DOHH2 (cell line): ENCODE data around the gene KIF21B.

Source experiments
- H3F3A ChIP-seq: fragments of 200-600 bp; sonication (generic), shearing (Covaris generic); 2 replicates; pipeline ENCODE4 v1.6.0; 2016; ENCODE audit warnings: antibody characterized with exemption, mild to moderate bottlenecking; ENCODE audit not compliant: control insufficient read depth, insufficient read depth
- H3K27ac ChIP-seq: fragments of 200-600 bp; sonication (generic); 2 replicates; pipeline ENCODE4 v1.5.1; 2014; ENCODE audit warnings: low read depth, mild to moderate bottlenecking, low read length, moderate library complexity
- H3K27me3 ChIP-seq: fragments of 200-600 bp; sonication (generic); 2 replicates; pipeline ENCODE4 v1.6.1; 2014; ENCODE audit warnings: mild to moderate bottlenecking, low read length, mixed read lengths; ENCODE audit not compliant: control insufficient read depth
- H3K36me3 ChIP-seq: fragments of 200-600 bp; sonication (generic); 2 replicates; pipeline ENCODE4 v1.6.1; 2014; ENCODE audit warnings: mild to moderate bottlenecking, low read length, moderate library complexity, mixed read lengths; ENCODE audit not compliant: control insufficient read depth
- H3K4me1 ChIP-seq: fragments of 200-600 bp; sonication (generic); 2 replicates; pipeline ENCODE4 v1.6.1; 2014; ENCODE audit warnings: mild to moderate bottlenecking, low read length, mixed read lengths; ENCODE audit not compliant: control insufficient read depth
- H3K4me2 ChIP-seq: fragments of 200-600 bp; sonication (generic); 2 replicates; pipeline ENCODE4 v1.6.0; 2014; ENCODE audit warnings: mild to moderate bottlenecking, low read length, moderate library complexity
- H3K4me3 ChIP-seq: fragments of 200-600 bp; sonication (generic); 2 replicates; pipeline ENCODE4 v1.5.1; 2014; ENCODE audit warnings: mild to moderate bottlenecking, low read length, mixed read lengths
- H3K79me2 ChIP-seq: fragments of 200-600 bp; sonication (generic); 2 replicates; pipeline ENCODE4 v1.6.1; 2014; ENCODE audit warnings: mild to moderate bottlenecking, low read length, mixed read lengths; ENCODE audit not compliant: control insufficient read depth
- H3K9me2 ChIP-seq: fragments of 200-600 bp; sonication (generic); replicated peaks from 2 replicates; pipeline ENCODE4 v1.6.1; 2014; ENCODE audit warnings: mild to moderate bottlenecking, low read length, mixed read lengths; ENCODE audit not compliant: control insufficient read depth
- H3K9me3 ChIP-seq: fragments of 200-600 bp; sonication (generic); 2 replicates; pipeline ENCODE4 v1.6.1; 2014; ENCODE audit warnings: antibody characterized with exemption, low read length, mixed read lengths; ENCODE audit not compliant: control insufficient read depth, insufficient read depth
- H4K20me1 ChIP-seq: fragments of 200-600 bp; sonication (generic); 2 replicates; pipeline ENCODE4 v1.6.0; 2014; ENCODE audit warnings: low read depth, mild to moderate bottlenecking, antibody characterized with exemption, low read length, moderate library complexity; ENCODE audit not compliant: control insufficient read depth, insufficient read depth
- EZH2phosphoT487 ChIP-seq: fragments of 200-600 bp; sonication (generic); IDR thresholded peaks from 2 replicates; pipeline ENCODE4 v1.6.1; 2017; ENCODE audit warnings: borderline replicate concordance, mild to moderate bottlenecking, antibody characterized with exemption, low read length, moderate library complexity, mixed read lengths
- TF ChIP-seq, protein P1 (sequence below): fragments of 200-600 bp; sonication (generic); IDR thresholded peaks from one replicate; pipeline ENCODE4 v1.5.1; 2014; ENCODE audit warnings: antibody characterized with exemption, mild to moderate bottlenecking, low read depth, low read length; ENCODE audit not compliant: poor library complexity, severe bottlenecking

Gene KIF21B

GRCh38 chr1:200960236-200960947 lies 63.1 kb downstream of the KIF21B start:
- no peaks in the 10 kb centered on the region for H3F3A ChIP-seq
- H3K9me3 ChIP-seq: no peaks in the 10 kb centered on the region
- peaks cover 15% of the 10 kb centered on the region for H3K4me1 ChIP-seq
- no peak overlapping the region for H3K27ac ChIP-seq
- no peaks in the 10 kb centered on the region for H4K20me1 ChIP-seq
- TF ChIP-seq, protein P1, sequence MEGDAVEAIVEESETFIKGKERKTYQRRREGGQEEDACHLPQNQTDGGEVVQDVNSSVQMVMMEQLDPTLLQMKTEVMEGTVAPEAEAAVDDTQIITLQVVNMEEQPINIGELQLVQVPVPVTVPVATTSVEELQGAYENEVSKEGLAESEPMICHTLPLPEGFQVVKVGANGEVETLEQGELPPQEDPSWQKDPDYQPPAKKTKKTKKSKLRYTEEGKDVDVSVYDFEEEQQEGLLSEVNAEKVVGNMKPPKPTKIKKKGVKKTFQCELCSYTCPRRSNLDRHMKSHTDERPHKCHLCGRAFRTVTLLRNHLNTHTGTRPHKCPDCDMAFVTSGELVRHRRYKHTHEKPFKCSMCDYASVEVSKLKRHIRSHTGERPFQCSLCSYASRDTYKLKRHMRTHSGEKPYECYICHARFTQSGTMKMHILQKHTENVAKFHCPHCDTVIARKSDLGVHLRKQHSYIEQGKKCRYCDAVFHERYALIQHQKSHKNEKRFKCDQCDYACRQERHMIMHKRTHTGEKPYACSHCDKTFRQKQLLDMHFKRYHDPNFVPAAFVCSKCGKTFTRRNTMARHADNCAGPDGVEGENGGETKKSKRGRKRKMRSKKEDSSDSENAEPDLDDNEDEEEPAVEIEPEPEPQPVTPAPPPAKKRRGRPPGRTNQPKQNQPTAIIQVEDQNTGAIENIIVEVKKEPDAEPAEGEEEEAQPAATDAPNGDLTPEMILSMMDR: no peak
- TF ChIP-seq EZH2phosphoT487: no peak
- H3K9me2 ChIP-seq: no peaks in the 10 kb centered on the region
- H3K4me3 ChIP-seq: no peak overlapping the region
- peak overlapping the region; percentile 53 for H3K4me2 ChIP-seq
- no peaks in the 10 kb centered on the region for H3K79me2 ChIP-seq
- H3K27me3 ChIP-seq: no peaks in the 10 kb centered on the region
- H3K36me3 ChIP-seq: no peaks in the 10 kb centered on the region

DNA sequence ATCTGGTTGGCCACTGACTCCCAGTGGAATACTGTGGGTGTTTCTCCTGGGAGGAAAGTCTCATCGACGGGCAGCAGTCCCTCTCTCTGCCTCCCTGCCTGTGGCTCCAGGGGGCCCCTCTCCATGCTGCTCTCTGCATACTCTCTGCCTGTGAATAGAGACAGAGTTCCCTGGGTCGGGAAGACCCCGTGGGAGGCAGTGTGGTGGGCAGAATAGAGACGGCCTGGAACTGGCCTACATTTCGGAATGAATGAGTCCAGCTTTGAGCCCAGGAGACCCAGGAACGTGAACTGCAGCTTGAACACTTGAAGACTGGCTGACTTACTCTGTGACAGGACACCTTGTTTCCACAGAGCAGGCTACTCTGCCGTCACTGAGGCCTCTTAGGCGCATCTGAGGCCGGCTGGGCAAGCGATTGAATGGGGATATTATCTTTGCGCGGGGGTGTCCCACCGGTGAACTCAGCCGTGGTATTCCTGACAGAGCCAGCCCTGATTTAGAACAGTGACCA lies 64.0 kb downstream of the KIF21B start:
- Histone ChIP-seq H4K20me1 (no peaks in the 10 kb centered on the region), H3K9me3 (no peaks in the 10 kb centered on the region), H3K36me3 (no peaks in the 10 kb centered on the region), H3F3A (no peaks in the 10 kb centered on the region), H3K4me3 (no peak overlapping the region), H3K27me3 (no peaks in the 10 kb centered on the region), H3K79me2 (no peaks in the 10 kb centered on the region), H3K27ac (no peak overlapping the region), H3K9me2 (no peaks in the 10 kb centered on the region), H3K4me1 (peaks cover 15% of the 10 kb centered on the region), H3K4me2 (no peak overlapping the region)
- TF ChIP-seq EZH2phosphoT487: no peak
- TF ChIP-seq, protein P1: no peak

GRCh38 chr1:200958597-200958996 lies 64.9 kb downstream of the KIF21B start:
- TF ChIP-seq EZH2phosphoT487: no peak
- TF ChIP-seq, protein P1: no peak

More at GRCh38 chr1:200958597-200958996, 64.9 kb downstream of the KIF21B start:
- Histone ChIP-seq H3K9me3 (no peaks in the 10 kb centered on the region), H3K4me3 (no peak overlapping the region), H3K4me1 (peaks cover 15% of the 10 kb centered on the region), H4K20me1 (no peaks in the 10 kb centered on the region), H3K36me3 (no peaks in the 10 kb centered on the region), H3F3A (no peaks in the 10 kb centered on the region), H3K27me3 (no peaks in the 10 kb centered on the region), H3K79me2 (no peaks in the 10 kb centered on the region), H3K4me2 (no peak overlapping the region), H3K27ac (no peak overlapping the region), H3K9me2 (no peaks in the 10 kb centered on the region)
